Ascending aorta (tissue), 2 donors: ENCODE data around the gene APOL4. TPM values are rescaled to one million over a fixed set of nuclear protein-coding genes. Genes with fewer than 3 reads are reported as not detected.
"Not testable (repeated sequence)": the region's sequence is repeated elsewhere in the genome, so short reads cannot be mapped to it uniquely, and the experiment has no call there.

Source experiments
- DNase-seq, 2 donors: peaks; one replicate each; pipeline ENCODE4 v3.0.0-alpha.2; 2019; ENCODE audit warnings: low spot score in 2 of 2
- H3K27ac ChIP-seq, 2 donors: fragments of 200-600 bp; sonication (generic); one replicate each; pipeline ENCODE4 v1.5.1; 2016 to 2017; ENCODE audit warnings: mild to moderate bottlenecking in 1 of 2
- H3K27me3 ChIP-seq: fragments of 200-600 bp; sonication (generic); one replicate; pipeline ENCODE4 v1.5.1; 2017
- H3K36me3 ChIP-seq, 2 donors: fragments of 200-600 bp; sonication (generic); one replicate each; pipeline ENCODE4 v1.5.1; 2016
- H3K4me1 ChIP-seq, 2 donors: fragments of 200-600 bp; sonication (generic); one replicate each; pipeline ENCODE4 v1.5.1; 2016 to 2017; ENCODE audit warnings: mild to moderate bottlenecking in 1 of 2
- H3K4me3 ChIP-seq, 2 donors: fragments of 200-600 bp; sonication (generic); one replicate each; pipeline ENCODE4 v1.5.1; 2016 to 2017; ENCODE audit warnings: mild to moderate bottlenecking in 1 of 2
- H3K9me3 ChIP-seq, 2 donors: fragments of 200-600 bp; sonication (generic); one replicate each; pipeline ENCODE4 v1.5.1; 2016
- intact Hi-C: fragments of 100-400 bp; cut with DNase I; formaldehyde crosslinking; loops from one replicate; pipeline ENCODE4 v1.15.1; 2023
- total RNA-seq: library from RNA; depleted of rRNA; stranded (reverse); fragments of >200 nt; gene quantifications from one replicate; pipeline ENCODE4 v1.1.0, GENCODE V29; 2016
- TF ChIP-seq, protein P1 (sequence below), 3 experiments: fragments of 200-600 bp in 2 of 3; fragments of 450-650 bp in 1 of 3; sonication (generic) in 2 of 3; IDR thresholded peaks; one replicate each; pipeline ENCODE4 v1.5.1; 2016 to 2019; ENCODE audit warnings: antibody characterized with exemption in 3 of 3, mild to moderate bottlenecking in 1 of 3, moderate library complexity in 1 of 3

Gene APOL4
- total RNA-seq, 1 donor from 2014 or later: not detected

GRCh38 chr22:36234213-36234612 lies 32.6 kb upstream of the APOL4 start:
- Histone ChIP-seq H3K4me1 (peaks cover 6 to 26% of the 10 kb centered on the region in 2 donors), H3K36me3 (peaks cover 37 to 41% of the 10 kb centered on the region in 2 donors), H3K4me3 (no peak overlapping the region), H3K9me3 (no peaks in the 10 kb centered on the region), H3K27ac (no peak overlapping the region), H3K27me3 (no peaks in the 10 kb centered on the region)
- no peak for DNase-seq
- intact Hi-C loops: no loop called here
- TF ChIP-seq, protein P1, sequence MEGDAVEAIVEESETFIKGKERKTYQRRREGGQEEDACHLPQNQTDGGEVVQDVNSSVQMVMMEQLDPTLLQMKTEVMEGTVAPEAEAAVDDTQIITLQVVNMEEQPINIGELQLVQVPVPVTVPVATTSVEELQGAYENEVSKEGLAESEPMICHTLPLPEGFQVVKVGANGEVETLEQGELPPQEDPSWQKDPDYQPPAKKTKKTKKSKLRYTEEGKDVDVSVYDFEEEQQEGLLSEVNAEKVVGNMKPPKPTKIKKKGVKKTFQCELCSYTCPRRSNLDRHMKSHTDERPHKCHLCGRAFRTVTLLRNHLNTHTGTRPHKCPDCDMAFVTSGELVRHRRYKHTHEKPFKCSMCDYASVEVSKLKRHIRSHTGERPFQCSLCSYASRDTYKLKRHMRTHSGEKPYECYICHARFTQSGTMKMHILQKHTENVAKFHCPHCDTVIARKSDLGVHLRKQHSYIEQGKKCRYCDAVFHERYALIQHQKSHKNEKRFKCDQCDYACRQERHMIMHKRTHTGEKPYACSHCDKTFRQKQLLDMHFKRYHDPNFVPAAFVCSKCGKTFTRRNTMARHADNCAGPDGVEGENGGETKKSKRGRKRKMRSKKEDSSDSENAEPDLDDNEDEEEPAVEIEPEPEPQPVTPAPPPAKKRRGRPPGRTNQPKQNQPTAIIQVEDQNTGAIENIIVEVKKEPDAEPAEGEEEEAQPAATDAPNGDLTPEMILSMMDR (IDR thresholded peaks at IDR 0.05): no peak

DNA sequence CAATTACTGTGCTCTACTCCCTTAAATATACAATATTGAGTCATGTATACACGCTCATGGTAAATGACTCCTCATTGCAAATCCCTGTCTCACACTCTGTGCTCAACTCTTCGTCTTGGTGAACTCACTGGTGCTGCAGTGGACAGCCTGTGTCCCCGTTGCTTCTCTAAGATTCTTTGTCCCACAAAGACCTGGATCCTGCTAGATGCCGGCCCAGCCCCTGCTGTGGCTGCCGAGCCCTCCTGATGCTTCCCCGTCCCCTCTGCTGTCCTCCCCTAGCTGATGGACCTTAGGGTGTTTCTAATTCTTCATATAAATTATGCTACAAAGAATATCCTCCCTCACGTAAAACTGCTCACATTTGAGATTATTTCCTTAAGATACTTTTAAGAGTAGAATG lies 32.2 kb upstream of the APOL4 start:
- Histone ChIP-seq H3K27ac (no peak overlapping the region), H3K27me3 (no peaks in the 10 kb centered on the region), H3K4me3 (no peak overlapping the region), H3K4me1 (peaks cover 6 to 26% of the 10 kb centered on the region in 2 donors), H3K9me3 (no peaks in the 10 kb centered on the region), H3K36me3 (peaks cover 41 to 43% of the 10 kb centered on the region in 2 donors)
- no peak for DNase-seq
- TF ChIP-seq, protein P1 (IDR thresholded peaks at IDR 0.05): no peak
- intact Hi-C loops: no loop called here

- DNase-seq: no peak
- Histone ChIP-seq H3K36me3 (peaks cover 49% of the 10 kb centered on the region in 2 donors), H3K9me3 (no peaks in the 10 kb centered on the region), H3K4me3 (no peak overlapping the region), H3K4me1 (peaks cover 5 to 22% of the 10 kb centered on the region in 2 donors), H3K27ac (no peak overlapping the region), H3K27me3 (no peaks in the 10 kb centered on the region)
- intact Hi-C loops: no loop called here
- TF ChIP-seq, protein P1 (IDR thresholded peaks at IDR 0.05): no peak
Observed at GRCh38 chr22:36232715-36233401, 31.2 kb upstream of the APOL4 start.

- H3K27ac ChIP-seq, H3K27me3 ChIP-seq, H3K4me3 ChIP-seq, intact Hi-C loops, H3K4me1 ChIP-seq, H3K9me3 ChIP-seq, DNase-seq: not testable (repeated sequence)
- H3K36me3 ChIP-seq: peaks cover 53 to 55% of the 10 kb centered on the region in 2 donors
Observed at GRCh38 chr22:36231051-36231450, 29.4 kb upstream of the APOL4 start.

DNA sequence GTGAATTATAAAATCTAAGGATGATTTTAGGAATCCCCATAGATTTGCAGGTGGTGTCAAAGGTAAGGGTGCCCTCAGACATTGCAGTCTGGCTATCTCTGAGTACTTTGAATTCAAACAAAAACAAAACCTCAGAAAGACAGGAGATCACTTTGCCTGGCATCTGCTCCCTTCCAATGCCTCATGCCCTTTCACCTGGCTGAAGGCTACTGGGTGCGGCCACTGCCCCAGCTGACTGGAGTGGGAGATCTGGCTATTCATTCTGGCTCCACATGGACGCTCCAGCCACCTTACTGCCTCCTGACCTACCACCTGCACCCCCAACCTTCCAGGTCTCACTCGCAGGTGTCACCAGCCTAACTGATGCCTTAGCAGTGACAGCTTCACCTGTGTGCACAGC lies 28.0 kb upstream of the APOL4 start:
- H3K4me3 ChIP-seq, DNase-seq, H3K4me1 ChIP-seq, H3K27ac ChIP-seq, H3K9me3 ChIP-seq, H3K27me3 ChIP-seq, intact Hi-C loops: not testable (repeated sequence)
- peaks cover 53 to 55% of the 10 kb centered on the region in 2 donors for H3K36me3 ChIP-seq

DNA sequence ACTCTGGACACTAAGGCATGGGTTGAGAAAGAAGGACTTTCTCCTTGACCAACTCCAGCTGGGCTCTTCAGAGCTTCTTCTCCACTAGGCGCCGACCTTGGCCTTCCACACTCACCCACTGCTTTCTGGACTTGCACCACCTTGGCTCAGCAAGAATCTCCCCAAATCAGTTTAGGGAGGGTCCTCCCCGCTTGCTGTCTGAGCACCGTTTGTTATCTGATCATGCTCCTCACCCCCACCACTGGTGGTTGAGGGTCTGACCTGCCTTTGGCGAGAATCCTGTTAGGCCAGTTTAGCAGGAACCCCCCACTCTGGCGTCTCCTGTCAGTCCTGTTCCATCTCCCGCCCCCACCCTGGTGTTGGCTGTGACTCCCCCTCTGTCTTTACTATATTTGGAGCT lies 27.3 kb upstream of the APOL4 start:
- intact Hi-C loops: no loop called here
- no peak overlapping the region for H3K27ac ChIP-seq
- no peaks in the 10 kb centered on the region for H3K9me3 ChIP-seq
- H3K27me3 ChIP-seq: no peaks in the 10 kb centered on the region
- no peak overlapping the region for H3K4me3 ChIP-seq
- H3K36me3 ChIP-seq: peaks cover 53 to 55% of the 10 kb centered on the region in 2 donors
- TF ChIP-seq, protein P1 (IDR thresholded peaks at IDR 0.05): no peak
- no peak for DNase-seq
- H3K4me1 ChIP-seq: no peaks in the 10 kb centered on the region

DNA sequence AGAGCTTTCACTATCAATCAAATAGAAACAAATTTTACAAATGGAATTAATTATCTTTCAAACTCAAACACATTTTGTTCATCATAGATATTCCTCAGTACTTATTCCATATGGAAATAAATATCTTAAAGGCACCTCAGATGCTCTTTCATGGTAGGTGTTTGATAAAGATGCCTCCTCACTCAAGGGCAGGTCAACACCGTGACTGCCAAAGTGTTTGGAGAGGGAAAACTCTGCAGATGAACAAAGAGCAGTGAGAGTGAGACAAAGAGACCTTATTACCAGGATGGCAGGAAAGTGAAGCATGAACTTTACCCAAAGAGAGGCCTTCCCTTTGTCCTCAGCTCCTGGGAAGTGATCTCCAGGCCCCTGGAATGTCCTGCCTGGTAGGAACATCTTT lies 26.8 kb upstream of the APOL4 start:
- intact Hi-C loops, H3K27ac ChIP-seq, H3K4me1 ChIP-seq, H3K27me3 ChIP-seq, H3K9me3 ChIP-seq, DNase-seq, H3K4me3 ChIP-seq: not testable (repeated sequence)
- H3K36me3 ChIP-seq: peaks cover 53 to 55% of the 10 kb centered on the region in 2 donors
